Measurements from ENCODE around the gene HDAC7.

DNA sequence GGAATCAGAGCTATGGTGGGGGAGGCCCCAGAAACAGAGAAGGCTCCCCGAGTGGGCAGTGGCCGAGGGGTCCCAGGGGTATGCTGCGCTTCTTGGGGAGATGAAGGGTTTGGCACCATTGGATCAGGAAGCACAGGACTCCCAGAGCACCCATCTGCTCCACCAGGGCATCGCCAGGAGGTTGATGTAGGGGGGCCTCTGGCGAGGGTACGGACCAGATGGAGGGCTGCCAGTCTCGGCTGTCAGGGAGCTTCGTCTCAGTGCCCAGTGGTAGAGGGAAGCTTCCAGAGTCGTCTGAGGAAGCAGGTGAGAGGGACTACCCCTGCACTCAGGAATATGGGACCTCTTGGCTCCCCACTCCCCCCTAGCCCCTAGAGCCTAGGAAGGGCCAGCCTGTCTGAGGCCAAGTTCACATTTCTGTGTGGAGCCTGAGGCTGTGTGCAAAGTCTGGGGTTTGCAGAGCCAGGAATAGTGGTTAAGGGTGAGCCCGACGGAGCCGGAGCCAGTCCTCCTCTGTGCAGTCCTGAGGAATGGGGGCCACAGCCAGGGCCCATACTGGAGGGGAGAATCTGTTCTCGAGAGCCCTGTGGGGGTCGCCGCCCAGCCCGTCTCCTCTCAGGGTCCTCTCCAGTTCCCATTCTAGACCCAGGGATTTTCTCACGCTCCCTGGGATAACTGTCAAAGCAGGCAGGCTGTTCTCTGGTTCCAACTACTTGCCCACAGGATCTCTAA, 36.5 kb downstream of the HDAC7 start:
- TF ChIP-seq, protein P1, sequence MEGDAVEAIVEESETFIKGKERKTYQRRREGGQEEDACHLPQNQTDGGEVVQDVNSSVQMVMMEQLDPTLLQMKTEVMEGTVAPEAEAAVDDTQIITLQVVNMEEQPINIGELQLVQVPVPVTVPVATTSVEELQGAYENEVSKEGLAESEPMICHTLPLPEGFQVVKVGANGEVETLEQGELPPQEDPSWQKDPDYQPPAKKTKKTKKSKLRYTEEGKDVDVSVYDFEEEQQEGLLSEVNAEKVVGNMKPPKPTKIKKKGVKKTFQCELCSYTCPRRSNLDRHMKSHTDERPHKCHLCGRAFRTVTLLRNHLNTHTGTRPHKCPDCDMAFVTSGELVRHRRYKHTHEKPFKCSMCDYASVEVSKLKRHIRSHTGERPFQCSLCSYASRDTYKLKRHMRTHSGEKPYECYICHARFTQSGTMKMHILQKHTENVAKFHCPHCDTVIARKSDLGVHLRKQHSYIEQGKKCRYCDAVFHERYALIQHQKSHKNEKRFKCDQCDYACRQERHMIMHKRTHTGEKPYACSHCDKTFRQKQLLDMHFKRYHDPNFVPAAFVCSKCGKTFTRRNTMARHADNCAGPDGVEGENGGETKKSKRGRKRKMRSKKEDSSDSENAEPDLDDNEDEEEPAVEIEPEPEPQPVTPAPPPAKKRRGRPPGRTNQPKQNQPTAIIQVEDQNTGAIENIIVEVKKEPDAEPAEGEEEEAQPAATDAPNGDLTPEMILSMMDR (IDR thresholded peaks at IDR 0.05; ENCODE audit: insufficient read depth, low read depth, low read length): no peak
- TF ChIP-seq EZH2 (IDR thresholded peaks at IDR 0.05; ENCODE audit: insufficient read depth, low read length): no peak

All from astrocyte (in vitro differentiated cells and primary cell).